Middle frontal gyrus (tissue), 1 donor: Measurements from ENCODE around the gene NUDT6.
"Not testable (repeated sequence)": the region's sequence is repeated elsewhere in the genome, so short reads cannot be mapped to it uniquely, and the experiment has no call there.

Experiments used
- DNase-seq: peaks from one replicate; pipeline ENCODE4 v3.0.0-alpha.2; 2015; ENCODE audit warnings: low spot score; ENCODE audit errors: extremely low spot score

NUDT6 gene, protein sequence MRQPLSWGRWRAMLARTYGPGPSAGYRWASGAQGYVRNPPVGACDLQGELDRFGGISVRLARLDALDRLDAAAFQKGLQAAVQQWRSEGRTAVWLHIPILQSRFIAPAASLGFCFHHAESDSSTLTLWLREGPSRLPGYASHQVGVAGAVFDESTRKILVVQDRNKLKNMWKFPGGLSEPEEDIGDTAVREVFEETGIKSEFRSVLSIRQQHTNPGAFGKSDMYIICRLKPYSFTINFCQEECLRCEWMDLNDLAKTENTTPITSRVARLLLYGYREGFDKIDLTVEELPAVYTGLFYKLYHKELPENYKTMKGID

DNA sequence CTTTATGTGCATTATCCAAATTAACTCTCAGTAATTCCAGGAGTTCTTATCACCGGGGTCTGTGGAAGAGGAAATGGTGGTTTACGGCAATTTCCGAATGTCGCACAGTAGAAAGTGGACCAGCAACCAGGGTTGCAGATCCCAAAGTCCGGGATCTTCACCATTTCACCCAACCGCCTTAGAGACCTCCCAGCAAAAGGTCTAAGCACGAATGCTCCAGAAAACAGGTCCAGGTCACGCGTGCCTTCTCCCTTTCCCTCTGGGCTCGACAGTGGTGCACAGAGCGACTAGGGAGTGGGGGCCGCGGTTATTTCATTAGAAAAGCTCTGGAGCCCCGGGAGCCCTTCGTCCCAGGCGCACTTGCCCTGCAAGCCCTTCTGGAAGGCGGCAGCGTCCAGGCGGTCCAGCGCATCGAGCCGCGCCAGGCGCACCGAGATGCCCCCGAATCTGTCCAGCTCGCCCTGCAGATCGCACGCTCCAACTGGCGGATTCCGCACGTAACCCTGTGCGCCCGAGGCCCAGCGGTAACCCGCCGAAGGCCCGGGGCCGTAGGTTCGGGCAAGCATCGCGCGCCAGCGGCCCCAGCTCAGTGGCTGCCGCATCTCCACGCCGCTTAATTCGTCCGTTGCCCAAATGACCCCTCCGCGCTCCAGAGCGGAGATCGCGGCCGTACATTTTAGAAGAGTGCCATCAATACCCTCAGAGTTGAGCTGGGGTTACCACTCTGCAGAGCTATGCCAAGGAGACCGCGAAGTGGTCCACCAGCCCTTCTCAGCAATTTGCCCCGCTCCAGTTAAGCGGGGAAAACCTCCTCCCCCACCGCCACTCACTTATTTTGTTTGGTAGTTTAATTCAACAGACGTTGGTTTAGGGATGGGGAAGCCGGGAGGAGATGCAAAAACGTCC is at the start of gene NUDT6:
Gene NUDT6 (minus strand): TSS at position 627 of the 906 bp plus-strand sequence. CDS start 25 bp downstream, at position 602.
- DNase-seq: peak; percentile 41

DNA sequence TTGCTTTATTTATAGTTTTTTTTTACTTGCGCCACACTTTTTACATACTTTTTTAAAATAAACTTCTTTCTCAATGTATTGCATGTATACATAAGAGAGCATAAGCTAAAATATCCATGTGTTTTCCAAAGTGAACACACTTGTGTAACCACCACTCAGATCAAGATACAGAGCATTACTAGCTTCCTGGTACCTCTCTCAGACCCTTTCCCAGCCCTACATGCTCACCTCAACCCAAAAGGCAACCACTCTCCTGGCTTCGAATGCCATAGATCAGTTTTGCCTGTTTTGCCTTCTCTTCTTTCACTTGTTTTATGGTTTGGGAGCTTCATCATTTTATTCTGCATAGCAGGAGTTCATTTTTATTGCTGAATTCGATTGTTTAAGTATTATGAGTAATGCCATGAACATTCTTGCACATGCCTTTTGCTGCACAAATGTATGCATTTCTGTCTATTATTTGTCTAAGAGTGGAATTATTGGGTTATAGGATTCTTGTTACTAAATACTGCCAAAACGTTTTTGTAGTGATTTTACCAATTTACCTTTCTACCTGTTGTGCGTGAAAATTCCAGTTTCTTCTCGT is 45.9 kb upstream of the NUDT6 start:
- no peak for DNase-seq

DNA sequence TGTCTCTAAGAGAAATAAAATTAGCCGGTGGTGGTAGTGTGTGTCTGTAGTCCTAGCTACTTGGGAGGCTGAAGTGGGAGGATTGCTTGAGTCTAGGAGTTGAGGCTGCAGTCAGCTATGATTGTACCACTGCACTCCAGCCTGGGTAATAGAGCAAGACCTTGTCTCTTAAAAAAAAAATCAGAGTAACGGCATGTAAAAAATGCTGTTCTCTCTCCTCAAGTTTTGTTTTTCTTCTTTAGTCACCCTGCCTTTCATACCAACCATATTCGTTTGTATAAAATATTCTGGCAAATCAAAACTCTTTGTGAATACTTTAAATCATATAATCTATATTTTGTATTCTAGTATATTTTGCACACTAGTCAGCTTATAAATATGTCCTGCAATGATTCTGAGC is 44.8 kb upstream of the NUDT6 start:
- no peak for DNase-seq

DNA sequence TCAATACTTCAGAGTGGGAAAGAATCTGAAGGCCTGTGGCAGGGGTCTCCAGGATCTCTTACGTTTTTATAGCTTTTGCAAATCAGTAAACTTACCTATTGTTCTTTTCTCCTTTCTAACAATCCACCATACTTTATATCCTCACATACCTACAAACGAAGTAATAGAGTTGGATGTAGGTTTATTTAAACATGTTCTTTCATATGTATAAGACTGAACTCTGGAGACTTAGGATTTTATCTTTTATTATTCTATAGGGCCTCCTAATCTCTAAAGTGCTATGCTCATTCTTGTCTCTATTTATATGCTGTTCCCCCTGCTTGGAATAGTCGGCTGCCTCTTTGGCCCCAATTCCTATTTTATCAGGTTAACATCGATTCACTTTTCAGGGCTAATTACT is 43.8 kb upstream of the NUDT6 start:
- no peak for DNase-seq

DNA sequence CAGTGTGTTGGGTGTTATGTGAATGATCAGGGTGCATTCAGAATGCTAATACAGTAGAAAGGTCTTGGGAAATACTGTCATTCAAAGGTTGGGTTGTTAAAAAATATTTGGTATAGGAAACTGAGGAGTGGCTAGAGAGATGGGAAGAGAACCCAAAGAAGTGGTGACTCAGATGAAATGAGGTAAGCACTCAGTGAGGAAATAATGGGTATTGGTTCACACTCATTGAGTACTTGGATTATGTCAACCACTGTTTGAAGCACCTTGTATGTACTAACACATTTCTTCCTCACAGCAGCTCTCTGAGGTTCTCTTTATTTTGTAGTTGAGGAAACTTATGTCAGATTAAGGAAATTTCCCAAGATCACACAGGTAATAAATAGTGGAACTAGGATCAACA is 40.8 kb upstream of the NUDT6 start:
- no peak for DNase-seq

DNA sequence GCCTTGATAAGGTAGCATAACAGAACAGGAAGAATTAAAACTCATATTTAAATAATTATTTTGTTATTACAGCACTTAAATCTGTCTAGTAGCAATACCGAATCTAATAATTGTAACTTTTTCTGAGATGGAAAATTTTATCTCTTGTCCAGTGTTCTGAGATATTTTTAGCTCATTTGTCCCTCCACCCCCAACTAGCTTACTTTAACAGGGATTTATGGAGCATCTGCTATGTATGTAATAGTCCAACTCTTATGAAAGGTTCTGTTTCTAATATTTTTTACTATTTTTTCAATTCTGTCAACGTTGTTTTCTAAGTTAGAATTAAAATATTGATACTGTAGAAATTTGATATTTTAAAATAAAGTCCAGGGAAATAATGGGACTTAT is 38.2 kb upstream of the NUDT6 start:
- DNase-seq: no peak

DNA sequence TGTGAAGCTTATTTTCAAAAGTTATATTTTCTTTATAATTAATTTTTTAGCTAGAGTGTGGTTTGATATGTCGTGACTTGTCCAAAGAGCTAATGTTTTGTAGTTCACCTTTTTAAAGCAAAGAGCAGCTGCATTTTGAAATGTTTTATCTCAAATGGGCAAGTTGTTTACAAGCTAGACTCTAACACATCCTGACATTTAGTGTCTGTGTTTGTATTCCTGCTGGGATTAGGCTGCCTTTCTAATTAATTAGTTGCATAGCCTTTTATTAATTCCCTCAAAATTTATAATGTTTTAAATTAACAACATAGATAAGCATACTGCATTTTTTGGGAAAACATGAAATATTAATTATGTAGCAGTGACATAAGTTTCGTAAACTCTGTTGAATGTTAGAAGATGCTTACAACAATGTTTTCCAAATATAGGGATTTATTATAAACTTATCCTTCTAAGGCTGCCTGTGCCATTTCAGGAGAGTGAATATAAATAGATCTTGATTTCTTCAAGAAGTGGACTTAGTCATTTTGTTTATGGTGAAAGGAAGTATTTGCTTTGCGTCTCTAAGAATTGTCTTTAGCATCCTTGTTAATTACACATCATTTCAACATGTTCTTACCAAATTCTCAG is 37.7 kb upstream of the NUDT6 start:
- DNase-seq: no peak

DNA sequence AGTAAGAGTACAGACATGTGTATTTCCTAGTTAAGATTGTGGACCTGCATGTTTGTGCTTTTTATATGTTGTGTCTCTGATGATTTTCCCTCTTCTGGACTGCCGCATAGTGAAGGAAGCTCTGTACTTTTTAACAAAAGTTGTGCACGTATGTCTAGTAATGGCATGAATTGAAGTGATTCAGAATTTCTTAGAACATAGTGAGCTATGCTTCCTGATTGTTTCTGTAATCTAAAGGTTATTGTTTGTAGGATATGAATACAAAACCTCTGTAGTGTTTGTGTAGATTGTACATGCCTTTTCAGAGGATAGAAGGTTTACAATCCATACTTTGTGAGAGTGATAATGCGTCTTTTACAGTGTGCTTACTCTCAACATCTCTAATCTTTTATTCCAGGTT is 37.0 kb upstream of the NUDT6 start:
- no peak for DNase-seq

DNA sequence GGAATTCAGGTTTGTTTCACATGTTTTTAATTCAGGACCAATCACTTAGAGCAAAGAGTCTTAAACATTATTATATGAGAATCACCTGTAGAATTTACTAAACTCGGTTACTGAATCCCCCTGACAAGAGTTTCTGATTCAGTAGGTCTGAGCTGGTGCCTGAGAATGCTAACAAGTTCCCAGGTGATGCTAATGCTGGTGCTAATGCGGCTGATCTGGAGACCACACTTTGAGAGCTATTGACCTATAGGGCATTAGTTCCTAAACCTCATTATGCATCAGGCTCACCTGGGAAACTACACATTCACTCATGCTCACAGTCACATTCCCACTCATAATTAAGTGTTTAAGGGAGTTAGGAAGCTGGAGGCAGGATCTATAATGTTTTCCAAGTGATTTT is 36.1 kb upstream of the NUDT6 start:
- no peak for DNase-seq

DNA sequence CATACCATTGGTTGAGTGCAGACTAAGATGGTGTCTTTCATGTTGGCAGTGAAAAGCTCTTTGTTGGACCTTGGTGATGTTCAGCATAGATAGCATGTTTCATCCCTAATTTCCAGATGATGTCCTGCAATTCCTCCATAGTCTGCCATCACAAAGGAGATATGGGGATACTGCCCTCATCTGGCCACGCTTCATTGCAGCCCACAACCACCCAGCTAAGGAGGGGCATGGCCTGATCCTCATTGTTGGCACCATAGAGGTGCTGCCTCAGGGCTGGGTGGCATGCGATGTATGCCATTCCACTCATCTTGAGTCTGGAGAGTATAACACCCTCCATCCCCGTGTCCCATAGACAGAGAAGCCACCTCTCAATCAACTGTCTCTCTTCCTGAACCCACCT is 31.5 kb upstream of the NUDT6 start:
- DNase-seq: no peak

DNA sequence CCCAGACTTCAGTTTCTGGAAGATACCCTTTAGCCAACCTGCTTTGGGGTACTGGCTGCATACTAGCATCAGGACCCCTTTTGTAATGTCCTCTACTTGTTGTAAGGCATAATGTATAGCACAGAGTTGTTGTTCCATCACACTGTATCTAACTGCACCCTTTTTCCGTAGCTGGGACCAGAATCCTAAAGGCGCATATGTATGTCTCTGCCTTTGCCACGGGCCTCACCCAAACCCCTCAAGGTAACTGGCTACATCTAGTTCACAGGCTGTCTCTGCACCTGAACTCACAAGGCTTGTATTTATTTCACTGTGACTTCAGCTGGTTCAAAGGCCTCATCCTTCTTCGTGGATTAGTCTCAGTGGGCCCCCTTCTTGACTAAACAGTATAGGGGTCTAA is 29.6 kb upstream of the NUDT6 start:
- no peak for DNase-seq

DNA sequence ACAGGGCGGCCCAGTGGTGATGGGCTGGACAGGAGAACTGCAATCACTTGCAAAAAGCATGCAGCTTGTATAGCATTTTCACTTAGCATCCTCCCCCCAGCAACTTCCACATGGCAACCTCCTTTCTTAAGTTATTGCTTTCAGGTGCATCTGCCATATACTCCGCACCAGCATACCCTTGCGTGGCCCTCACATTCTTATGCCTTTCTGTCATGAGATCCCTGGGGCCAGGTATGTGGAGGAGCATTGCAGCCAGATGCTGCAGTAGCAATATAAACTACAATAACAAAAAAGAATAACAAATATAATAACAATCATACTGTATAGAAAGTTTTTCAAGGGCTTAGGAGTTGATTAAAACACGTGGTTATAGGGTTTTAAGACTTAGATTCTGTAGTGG is 26.3 kb upstream of the NUDT6 start:
- DNase-seq: no peak

DNA sequence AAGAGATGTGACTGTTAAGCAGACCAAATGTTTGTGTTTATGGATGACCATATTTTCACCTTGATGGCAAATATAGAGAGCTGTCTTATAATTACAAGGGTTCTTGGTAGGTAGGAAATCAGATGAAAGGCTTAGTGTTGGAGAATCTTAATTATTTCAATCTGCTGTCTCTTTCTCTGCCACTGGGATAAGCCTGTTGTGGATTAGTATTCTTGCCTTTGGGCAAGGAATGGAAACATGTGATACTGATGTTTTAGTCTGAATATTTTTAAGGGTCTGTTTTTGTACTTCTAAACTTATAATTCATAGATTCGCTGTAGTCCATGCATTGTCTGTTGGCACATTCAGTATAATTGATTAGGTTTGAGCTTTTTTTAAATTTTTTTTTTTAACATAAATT is 23.7 kb upstream of the NUDT6 start:
- no peak for DNase-seq

DNA sequence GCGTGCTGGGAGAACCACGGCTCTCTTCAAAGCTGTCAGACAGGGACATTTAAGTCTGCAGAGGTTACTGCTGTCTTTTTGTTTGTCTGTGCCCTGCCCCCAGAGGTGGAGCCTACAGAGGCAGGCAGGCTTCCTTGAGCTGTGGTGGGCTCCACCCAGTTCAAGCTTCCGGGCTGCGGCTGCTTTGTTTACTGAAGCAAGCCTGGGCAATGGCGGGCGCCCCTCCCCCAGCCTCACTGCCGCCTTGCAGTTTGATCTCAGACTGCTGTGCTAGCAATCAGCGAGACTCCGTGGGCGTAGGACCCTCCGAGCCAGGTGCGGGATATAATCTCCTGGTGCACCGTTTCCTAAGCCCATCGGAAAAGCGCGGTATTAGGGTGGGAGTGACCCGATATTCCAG is 22.7 kb upstream of the NUDT6 start:
- DNase-seq: not testable (repeated sequence)

DNA sequence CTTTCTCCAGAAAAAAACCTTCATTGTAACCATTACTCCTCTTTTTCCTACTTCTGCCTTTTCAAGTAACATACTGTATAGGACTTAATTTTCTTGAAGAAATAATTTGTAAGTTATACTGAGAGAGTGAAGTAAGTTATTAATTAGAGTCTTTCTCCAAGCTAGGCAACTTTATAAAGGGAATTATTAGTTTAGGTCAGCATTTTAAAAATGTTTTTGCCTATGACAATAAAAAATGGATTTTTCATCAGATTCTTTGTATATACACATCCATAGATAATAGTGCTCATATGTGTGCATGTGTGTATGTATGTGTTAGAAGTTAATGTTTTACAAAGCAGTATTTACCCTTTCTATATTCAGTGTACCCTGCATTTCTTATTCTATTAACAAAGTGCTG is 10.4 kb upstream of the NUDT6 start:
- no peak for DNase-seq

DNA sequence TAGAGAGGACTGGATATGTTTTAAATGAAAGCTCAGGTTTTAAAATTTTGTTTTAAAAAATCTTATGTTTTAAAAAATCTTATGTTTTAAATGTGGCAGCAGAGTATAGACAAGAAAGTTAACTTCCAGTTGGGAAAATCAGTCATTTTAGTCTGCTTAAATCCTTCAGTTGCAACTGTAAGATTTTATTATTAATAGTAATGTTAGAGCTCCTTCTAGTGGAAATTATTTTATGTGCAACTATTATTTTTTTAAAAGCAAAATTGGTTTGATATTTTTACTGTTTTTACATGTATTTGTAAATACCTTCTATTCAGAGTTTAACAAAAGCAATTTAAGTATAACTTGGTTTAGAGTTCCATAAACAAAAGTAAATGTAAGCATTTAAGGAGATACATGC is 8.5 kb upstream of the NUDT6 start:
- no peak for DNase-seq

DNA sequence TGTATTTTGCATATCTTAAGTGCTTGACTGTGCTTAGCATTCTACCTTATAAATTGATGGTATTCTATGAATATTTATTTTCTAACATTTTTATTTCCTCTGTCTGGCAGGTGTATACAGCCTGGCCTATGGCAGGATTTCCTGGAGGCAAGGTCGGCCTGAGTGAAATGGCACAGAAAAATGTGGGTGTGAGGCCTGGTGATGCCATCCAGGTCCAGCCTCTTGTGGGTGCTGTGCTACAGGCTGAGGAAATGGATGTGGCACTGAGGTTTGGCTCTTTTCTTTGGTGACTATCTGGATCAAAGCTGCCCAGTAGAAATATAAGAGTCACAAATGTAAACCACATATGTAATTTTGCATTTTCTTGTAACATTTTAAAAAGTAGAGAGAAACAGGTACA is 6.5 kb upstream of the NUDT6 start:
- DNase-seq: no peak

DNA sequence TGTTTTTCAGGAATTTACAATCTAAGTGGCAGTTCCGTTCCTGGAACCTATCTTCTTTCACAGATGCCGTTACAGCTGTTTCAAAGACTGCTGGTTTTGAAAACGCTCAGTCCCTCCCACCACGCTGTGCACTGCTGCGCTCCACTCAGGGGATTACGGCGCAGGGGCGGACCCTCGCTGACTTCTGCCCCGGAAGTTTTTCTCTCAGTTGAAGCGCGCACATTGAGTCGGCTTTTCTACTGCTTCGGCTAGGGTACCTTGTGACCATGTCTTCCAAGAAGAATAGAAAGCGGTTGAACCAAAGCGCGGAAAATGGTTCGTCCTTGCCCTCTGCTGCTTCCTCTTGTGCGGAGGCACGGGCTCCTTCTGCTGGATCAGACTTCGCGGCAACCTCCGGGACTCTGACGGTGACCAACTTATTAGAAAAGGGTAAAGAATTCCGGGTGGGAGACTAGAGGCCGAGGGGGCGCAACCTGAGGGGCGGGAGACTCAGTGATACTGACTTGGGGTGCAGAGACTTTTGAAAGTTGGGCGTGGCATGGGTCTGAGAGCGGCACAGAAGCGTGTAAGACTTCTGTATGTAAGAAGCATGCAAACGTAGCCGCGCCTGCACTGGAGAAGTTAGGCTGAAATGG is 597 bp upstream of the NUDT6 start:
- DNase-seq: peak; percentile 87

DNA sequence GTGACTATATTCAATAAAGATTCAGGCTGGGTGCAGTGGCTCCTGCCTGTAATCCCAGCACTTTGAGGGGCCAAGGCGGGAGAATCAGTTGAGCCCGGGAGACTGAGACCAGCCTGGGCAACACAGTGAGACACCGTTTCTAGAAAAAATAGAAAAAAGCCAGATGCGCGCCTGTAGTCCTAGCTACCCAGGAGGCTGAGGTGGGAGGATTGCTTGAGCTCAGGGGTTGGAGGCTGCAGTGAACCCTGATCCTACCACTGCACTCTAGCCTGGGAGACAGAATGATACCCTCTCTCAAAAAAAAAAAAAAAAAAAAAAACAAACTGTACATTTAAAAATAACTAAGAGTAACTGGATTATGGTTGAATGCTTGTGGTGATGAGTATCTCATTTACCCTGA is 1.1 kb downstream of the NUDT6 start:
- no peak for DNase-seq

DNA sequence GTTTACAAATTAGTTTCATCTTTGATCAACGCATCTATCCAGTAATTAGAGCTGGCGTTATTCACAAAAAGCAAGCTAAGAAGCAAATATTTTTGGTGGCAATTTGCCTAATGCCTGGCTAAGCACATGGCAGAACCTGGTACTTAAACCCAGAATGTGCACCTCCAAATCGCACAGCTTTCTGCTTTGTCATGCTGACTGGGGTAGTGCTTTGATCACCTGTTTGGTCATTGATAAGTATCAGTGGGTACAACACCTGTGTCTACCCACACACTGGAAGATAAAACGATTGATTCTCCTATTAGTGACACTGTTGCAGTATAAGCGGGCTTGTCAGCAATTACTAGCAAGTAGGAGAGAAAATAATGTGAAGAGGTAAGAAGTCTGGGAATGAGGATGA is 1.9 kb downstream of the NUDT6 start:
- no peak for DNase-seq

DNA sequence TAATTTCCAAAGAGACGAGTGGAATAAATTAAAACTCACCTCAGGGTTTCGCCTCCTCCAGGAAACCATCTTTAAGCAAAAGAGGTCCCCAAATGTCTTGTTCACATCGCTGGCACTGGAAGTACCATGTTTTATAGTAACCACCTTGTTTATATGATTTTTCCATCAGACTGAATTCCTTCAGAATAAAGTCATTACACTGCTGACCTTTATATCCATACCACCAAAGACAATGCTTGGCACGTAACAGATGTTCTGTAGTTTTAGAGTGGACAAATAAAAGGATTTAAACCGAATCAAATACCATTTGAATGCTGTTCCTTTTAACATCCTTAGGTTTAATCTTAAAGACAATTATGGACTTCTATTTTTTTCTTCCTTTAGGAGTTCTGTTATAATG is 4.7 kb downstream of the NUDT6 start:
- DNase-seq: no peak
